WERI-Rb-1 (cell line): ENCODE data around the gene CHI3L1.
A peak's percentile ranks its signal among the peaks of the same experiment; 100 is the strongest.

Source experiments
- DNase-seq: peaks from one replicate; pipeline ENCODE4 v3.0.0-alpha.2; 2020
- H3K27ac ChIP-seq: fragments of 250-450 bp; sonication (Bioruptor Pico); 2 replicates; pipeline ENCODE4 v1.5.1; 2020; ENCODE audit warnings: mild to moderate bottlenecking, moderate library complexity
- H3K27me3 ChIP-seq: fragments of 250-450 bp; sonication (Bioruptor Pico); 2 replicates; pipeline ENCODE4 v1.5.1; 2021; ENCODE audit warnings: mild to moderate bottlenecking, low read depth, moderate library complexity; ENCODE audit not compliant: insufficient read depth, severe bottlenecking
- H3K36me3 ChIP-seq: fragments of 250-450 bp; sonication (Bioruptor Pico); 2 replicates; pipeline ENCODE4 v1.5.1; 2020; ENCODE audit warnings: mild to moderate bottlenecking, moderate library complexity
- H3K4me3 ChIP-seq: 2 replicates; pipeline ENCODE4 v1.5.1; 2011; ENCODE audit warnings: low read depth, mild to moderate bottlenecking, control low read depth, low read length
- H3K9me3 ChIP-seq: fragments of 250-450 bp; sonication (Bioruptor Pico); 2 replicates; pipeline ENCODE4 v1.5.1; 2021; ENCODE audit warnings: mild to moderate bottlenecking, moderate library complexity; ENCODE audit not compliant: severe bottlenecking
- TF ChIP-seq, protein P1 (sequence below): IDR thresholded peaks from 2 replicates; pipeline ENCODE4 v1.5.1; 2011; ENCODE audit warnings: low read depth, mild to moderate bottlenecking, control low read depth, inconsistent platforms, low read length

The CHI3L1 gene

DNA sequence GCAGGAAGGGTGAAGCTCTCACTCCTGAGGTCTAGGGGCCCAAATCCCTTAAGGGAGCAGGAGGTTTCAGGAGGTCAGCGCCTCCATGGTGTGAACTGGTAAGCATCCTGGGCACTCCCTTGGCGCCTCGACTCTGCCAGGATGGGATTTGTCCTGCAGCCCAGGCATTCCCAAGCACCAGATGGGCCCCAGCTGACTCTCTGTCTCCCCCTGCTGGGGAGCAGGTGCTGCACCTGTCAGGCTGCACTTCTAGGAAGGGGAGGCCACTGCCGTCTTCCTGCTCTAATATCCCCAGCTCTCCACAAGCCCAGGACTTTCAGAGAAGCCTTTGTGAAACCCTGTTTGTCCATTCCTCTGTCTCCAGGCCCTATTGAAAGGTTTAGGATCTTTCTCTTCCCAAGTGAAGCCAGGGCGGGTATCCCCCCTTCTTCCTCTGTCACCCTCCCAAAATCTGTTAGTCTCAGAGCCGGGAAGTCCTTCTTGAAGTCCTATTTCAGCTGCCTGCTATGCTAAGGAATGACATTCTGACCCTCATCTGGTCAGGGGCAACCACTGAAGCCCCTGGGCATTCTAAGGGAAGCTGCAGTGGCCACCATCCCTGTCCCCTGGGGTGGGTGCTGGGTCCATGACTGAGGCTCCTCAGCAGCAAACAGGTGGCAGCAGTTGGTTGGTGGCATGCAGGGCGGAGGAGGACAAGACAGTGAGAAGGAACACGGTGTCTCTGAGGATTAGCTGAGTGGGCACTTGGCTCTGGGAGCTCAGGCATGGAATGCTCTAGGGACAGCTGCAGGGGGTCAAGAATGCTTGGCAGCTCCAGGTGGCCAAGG is 14.1 kb downstream of the CHI3L1 start:
- no peak overlapping the region for H3K4me3 ChIP-seq
- no peaks in the 10 kb centered on the region for H3K27me3 ChIP-seq

DNA sequence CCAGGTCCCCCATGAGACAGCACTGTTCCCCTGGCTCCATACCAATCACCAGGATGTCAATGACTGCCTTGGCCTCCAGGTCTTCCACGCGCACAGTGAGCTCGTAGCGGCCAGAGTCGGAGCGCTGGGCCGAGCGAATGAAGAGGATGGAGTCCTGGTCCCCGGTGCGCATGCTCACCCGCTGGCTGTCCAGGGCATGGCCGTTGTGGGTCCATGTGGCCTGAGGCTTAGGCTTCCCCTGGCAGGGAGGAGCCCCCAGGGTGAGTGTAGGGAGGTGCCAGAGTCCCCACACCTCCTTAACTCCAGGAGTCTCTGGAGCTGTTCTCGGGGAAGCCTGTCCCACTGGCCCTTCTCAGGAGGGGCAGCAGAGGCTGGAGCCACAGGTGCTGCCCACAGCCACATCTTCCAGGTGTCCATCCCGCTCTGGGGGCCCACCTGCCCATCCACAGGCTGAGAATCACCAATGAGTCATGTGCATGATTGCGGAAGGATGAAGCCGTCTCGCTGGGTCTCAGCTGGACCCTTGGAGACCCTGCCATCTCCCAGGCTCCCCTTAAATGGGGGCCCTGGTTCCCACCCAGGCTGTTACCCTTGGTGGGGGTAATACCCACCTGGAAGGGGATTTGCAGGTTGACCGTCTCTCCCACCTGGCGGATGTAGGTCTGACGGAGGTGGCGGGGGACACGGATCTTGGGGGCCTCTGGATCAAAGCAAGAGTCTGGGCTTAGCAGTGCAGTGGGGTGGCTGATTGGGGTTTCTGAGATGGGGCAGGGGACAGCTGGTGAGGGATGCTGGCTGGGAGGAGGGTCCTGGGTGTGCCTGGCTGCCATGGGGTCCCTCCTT is 14.9 kb downstream of the CHI3L1 start:
- no peaks in the 10 kb centered on the region for H3K9me3 ChIP-seq
- H3K27ac ChIP-seq: peak overlapping the region; percentile 7
- no peak for DNase-seq
- TF ChIP-seq, protein P1, sequence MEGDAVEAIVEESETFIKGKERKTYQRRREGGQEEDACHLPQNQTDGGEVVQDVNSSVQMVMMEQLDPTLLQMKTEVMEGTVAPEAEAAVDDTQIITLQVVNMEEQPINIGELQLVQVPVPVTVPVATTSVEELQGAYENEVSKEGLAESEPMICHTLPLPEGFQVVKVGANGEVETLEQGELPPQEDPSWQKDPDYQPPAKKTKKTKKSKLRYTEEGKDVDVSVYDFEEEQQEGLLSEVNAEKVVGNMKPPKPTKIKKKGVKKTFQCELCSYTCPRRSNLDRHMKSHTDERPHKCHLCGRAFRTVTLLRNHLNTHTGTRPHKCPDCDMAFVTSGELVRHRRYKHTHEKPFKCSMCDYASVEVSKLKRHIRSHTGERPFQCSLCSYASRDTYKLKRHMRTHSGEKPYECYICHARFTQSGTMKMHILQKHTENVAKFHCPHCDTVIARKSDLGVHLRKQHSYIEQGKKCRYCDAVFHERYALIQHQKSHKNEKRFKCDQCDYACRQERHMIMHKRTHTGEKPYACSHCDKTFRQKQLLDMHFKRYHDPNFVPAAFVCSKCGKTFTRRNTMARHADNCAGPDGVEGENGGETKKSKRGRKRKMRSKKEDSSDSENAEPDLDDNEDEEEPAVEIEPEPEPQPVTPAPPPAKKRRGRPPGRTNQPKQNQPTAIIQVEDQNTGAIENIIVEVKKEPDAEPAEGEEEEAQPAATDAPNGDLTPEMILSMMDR: no peak
- H3K4me3 ChIP-seq: no peak overlapping the region
- H3K27me3 ChIP-seq: no peaks in the 10 kb centered on the region
- peaks cover 11% of the 10 kb centered on the region for H3K36me3 ChIP-seq

More for the DNA sequence above, 14.1 kb downstream of the CHI3L1 start:
- Histone ChIP-seq H3K27ac (peak overlapping the region; percentile 94), H3K9me3 (no peaks in the 10 kb centered on the region), H3K36me3 (peaks cover 8% of the 10 kb centered on the region; the same call in 1 of the 2 replicates)
- TF ChIP-seq, protein P1: peak; percentile 100
- DNase-seq: peak; percentile 97

DNA sequence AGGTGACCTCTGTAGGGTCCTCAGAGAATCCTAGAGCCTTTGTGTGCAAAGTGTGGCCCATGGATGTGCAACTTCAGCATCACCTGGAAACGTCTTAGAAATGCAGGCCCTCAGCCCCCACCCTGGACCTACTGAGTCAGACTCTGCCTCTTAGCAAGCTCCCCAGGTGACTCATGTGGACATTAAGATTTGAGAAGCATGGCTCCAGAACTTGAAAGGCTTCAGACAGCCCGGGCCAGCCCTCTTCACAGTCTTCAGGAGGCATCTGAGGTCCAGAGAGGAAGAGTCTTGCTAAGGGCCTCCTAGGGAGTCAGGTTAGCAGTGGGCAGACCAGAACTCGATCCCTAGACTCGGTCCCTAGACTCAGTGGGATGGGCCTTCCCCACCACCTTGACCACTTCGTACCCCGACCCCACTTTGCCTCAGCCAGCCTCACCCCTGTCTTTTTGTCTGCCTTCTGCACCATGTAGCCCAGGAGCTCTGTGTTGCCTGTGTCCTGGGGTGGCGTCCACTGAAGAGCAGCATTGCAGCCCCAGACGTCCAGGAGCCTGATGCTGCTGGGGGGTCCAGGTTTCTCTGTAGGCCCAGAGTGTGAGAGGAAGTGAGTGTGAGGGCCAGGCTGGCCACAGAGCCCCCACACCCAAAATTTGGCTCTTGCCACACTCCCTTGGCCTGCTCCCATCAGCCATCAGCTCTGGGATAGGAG is 15.7 kb downstream of the CHI3L1 start:
- no peak overlapping the region for H3K27ac ChIP-seq

DNA sequence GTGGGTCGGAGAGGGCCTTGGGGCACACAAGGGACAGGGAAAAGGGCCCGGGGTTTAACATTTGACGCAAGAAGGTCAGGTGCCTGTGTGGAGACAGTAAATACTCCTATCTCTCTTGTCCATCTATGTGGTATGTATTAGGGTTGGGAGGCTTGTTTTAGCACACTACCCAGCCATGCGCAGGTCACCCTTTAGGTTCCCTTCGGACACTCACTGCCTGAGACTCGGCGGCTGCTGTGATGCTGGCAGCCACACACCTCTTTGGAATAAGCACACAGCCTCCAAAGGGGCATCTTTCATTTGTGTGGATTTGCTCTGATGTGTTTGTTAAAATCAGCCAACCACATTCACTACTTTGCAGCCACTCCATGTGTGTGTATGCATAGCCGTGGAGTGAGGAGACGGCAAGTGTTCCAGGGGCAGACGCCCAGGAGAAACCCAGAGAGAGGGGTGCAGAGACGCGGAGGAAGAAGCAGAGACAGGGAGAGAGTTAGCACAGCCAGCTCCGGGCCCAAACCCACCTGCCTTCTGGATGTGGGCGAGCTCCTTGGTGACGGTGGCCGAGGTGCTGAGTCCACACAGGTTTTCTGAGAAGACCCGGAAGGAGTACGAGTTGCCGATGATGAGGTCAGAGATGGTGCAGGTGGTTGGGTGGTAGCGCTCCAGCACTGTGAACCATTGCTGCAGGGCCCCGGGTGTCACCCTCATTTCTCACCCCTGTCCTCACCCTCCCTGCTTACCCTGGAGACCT is 16.6 kb downstream of the CHI3L1 start:
- H3K27ac ChIP-seq: no peak overlapping the region
- no peaks in the 10 kb centered on the region for H3K27me3 ChIP-seq
- no peak overlapping the region for H3K4me3 ChIP-seq
- H3K36me3 ChIP-seq: peaks cover 25% of the 10 kb centered on the region
- no peak for DNase-seq
- TF ChIP-seq, protein P1: no peak
- H3K9me3 ChIP-seq: no peaks in the 10 kb centered on the region

More for the DNA sequence above, 15.7 kb downstream of the CHI3L1 start:
- Histone ChIP-seq H3K27me3 (no peaks in the 10 kb centered on the region), H3K36me3 (peaks cover 17% of the 10 kb centered on the region), H3K4me3 (no peak overlapping the region), H3K9me3 (no peaks in the 10 kb centered on the region)
- no peak for DNase-seq
- TF ChIP-seq, protein P1: no peak

DNA sequence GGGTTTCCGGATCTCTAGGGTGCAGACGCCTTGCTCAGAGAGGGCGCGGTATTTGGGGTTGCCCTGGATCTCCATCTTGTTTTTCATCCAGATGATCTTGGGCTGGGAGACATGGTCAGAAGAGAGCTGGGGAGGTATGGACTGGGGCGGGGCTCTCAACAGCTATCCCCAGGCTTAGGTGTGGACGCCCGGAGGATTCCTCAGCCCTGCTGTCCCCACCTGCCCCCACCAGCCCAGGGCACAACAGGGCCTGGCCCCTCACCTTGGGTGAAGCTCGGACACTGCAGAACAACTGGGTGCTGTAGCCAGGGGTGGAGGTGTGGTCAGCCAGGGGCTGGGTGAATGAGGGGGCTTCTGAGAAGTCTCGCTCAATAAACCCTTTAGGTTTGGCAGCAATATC is 17.5 kb downstream of the CHI3L1 start:
- no peak overlapping the region for H3K4me3 ChIP-seq
- H3K27ac ChIP-seq: no peak overlapping the region
- H3K27me3 ChIP-seq: no peaks in the 10 kb centered on the region
- TF ChIP-seq, protein P1: no peak
- H3K36me3 ChIP-seq: peaks cover 25% of the 10 kb centered on the region
- no peak for DNase-seq
- H3K9me3 ChIP-seq: no peaks in the 10 kb centered on the region
